ENCODE measurements around the gene POLR2B.

Gene POLR2B

DNA sequence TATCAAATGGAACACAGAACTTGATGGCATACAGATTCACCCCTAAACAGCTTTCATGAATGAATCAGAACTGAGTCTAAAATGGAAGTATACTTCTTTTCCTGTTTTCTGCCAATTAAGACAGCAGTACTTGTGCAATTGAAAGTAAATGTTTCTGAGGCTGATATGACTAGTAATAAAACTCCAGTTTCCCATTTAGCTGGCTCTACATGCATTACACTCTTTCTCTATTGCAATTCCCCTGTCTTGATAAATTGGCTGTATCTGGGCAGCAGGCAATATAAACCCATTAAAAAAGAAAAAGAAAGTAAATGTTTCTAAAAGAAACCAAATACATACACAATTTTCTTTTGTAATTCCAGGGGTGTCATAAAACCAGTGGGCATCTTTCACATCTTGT, 5.9 kb upstream of the POLR2B start:
- H3K4me3 ChIP-seq (ENCODE audit: low read depth, low read length), result no peak overlapping the region
- DNase-seq (ENCODE audit: low read depth), result no peak
- TF ChIP-seq, protein P1, sequence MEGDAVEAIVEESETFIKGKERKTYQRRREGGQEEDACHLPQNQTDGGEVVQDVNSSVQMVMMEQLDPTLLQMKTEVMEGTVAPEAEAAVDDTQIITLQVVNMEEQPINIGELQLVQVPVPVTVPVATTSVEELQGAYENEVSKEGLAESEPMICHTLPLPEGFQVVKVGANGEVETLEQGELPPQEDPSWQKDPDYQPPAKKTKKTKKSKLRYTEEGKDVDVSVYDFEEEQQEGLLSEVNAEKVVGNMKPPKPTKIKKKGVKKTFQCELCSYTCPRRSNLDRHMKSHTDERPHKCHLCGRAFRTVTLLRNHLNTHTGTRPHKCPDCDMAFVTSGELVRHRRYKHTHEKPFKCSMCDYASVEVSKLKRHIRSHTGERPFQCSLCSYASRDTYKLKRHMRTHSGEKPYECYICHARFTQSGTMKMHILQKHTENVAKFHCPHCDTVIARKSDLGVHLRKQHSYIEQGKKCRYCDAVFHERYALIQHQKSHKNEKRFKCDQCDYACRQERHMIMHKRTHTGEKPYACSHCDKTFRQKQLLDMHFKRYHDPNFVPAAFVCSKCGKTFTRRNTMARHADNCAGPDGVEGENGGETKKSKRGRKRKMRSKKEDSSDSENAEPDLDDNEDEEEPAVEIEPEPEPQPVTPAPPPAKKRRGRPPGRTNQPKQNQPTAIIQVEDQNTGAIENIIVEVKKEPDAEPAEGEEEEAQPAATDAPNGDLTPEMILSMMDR (IDR thresholded peaks at IDR 0.05; ENCODE audit: insufficient read depth, low read depth, low read length, missing control alignments), result no peak

DNA sequence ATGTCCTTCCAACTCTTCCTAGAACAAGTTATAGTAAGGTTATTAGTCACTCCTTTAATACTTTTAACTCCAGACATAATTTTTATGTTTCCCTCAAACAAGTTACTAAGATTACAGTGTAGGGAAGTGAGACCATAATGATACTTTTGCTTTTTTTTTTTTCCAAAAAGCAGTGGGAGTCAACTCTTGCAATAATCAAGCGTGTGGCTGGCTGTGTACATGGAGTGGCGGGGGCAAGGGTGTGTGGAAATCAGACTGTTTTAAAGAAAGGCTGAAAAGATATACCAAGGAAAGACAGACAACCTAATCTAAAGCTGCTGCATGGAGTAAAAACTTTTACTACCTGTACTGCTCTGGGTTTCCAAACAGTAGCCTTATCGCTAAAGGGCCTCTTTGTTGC, 5.4 kb upstream of the POLR2B start:
- no peak overlapping the region for H3K4me3 ChIP-seq (ENCODE audit: low read depth, low read length)
- TF ChIP-seq, protein P1 (IDR thresholded peaks at IDR 0.05; ENCODE audit: insufficient read depth, low read depth, low read length, missing control alignments), result no peak
- DNase-seq (ENCODE audit: low read depth), result no peak

DNA sequence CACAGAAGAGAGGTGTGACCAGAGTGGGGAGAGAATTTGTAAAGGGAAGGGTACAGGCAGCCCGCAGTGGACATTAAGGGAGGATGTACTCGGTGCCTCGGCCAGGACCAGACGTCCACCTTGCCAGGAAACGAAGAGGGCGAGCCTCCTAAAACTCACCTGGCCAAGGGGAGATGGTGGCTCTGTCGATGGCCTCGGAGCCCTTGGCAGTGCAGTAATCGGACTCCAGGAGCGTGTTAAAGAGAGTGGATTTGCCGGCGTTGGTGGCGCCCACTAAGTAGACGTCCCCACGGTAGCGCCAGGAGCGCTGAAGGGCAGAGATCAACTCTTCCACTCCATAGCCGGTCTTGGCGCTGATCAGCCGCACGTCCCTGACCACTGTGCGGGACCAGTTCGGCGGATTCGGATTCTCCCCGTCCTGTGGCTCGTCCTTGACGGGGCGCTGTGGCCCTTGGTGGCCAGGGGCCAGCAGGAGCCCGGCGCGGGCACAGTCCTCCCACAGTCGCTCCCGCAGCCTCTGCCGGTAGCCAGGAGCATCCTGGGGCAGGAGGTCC, 2.3 kb upstream of the POLR2B start:
- TF ChIP-seq, protein P1 (IDR thresholded peaks at IDR 0.05; ENCODE audit: insufficient read depth, low read depth, low read length, missing control alignments), result no peak
- H3K4me3 ChIP-seq (ENCODE audit: low read depth, low read length), result peak overlapping the region; percentile 95
- peak; percentile 17 for DNase-seq (ENCODE audit: low read depth)

DNA sequence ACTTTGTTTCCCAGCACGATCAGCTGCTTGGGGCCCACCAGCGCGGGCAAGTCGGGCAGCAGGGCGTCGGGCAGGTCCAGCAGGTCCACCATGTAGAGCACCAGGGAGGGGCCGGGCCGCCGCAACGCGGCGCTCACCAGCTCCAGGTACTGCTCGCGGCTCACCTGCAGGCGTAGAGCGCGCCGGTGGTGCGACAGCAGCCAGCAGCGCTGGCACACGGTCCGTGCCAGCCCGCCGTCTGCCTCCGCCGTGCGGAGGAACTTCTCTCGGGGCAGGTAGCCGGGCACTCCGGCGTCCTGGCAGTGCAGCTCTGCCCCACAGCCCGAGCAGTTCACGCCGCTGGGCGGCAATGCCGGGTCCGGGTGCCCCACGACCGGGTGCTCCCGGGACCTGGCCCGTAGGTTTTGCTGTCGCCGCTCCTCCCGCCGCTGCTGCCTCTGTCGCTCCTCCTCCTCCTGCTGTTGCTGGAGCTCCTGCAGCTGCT, 1.8 kb upstream of the POLR2B start:
- peak; percentile 57 for DNase-seq (ENCODE audit: low read depth)
- peak overlapping the region; percentile 95 for H3K4me3 ChIP-seq (ENCODE audit: low read depth, low read length)
- TF ChIP-seq, protein P1 (IDR thresholded peaks at IDR 0.05; ENCODE audit: insufficient read depth, low read depth, low read length, missing control alignments), result no peak

DNA sequence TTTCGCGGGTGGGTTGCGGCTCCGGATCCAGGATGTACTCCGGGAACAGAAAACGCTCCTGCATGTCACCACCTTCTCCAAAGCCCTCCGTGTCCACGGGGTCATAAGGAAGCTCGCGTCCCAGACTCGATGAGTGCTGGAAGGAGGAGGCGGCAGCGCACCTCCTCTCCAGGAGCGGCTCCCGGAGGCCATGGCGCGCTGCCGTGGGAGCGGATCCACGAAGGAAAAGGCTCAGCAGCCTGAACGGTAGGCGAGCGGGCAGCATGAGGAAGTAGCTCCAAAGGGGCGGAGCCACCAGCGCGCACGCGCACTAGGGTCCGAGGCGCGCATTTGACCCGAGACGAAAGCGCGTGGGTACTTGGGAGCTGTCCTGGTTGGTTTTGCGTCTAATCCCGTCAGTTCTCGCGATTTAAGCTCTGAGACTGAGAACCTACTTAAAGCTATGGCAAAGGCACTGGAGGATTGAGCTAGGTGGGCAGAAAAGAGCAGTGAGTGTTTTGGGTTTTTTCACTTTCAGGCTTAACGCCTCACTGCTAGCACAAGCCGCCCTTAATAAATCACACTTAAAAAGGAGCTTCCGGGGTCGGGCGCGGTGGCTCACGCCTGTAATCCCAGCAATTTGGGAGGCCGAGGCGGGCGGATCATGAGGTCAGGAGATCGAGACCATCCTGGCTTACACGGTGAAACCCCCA, 1.2 kb upstream of the POLR2B start, which contains the start of gene NOA1:
Gene NOA1 (minus strand): TSS at position 286 of the 692 bp plus-strand sequence. CDS start 21 bp downstream, at position 265.
- peak within 1 kb of the TSS; percentile 95 for H3K4me3 ChIP-seq (ENCODE audit: low read depth, low read length)
- TF ChIP-seq, protein P1 (IDR thresholded peaks at IDR 0.05; ENCODE audit: insufficient read depth, low read depth, low read length, missing control alignments), result no peak
- peak; percentile 99 for DNase-seq (ENCODE audit: low read depth)

DNA sequence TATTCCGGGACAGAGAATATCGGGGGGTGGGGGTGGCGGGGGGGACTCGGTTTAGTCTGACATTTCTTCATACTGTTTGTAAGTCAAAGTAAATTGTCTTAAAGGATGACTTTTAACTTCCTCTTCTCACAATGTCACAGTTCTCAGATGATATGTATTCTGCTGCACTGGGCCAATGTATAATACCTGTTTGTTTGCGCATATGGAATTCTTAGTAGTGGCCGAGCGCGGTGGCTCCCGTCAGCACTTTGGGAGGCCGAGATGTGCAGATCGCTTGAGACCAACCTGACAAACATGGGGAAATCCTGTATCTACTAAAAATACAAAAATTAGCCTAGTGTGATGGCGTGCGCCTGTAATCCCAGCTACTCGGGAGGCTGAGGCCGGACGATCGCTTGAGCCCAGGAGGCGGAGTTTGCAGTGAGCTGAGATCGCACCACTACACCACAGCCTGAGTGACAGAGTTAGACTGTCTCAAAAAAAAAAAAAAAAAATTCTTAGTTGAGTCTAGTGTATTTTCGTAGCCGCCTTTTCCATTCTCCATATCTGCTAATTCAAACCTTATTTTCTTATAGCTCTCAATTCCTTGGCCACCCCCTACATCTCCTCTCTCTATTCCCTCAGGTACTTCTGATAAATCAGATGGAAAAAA, 851 bp downstream of the POLR2B start:
- H3K4me3 ChIP-seq (ENCODE audit: low read depth, low read length), result peak overlapping the region; percentile 95
- DNase-seq (ENCODE audit: low read depth), result peak; percentile 76
- TF ChIP-seq, protein P1 (IDR thresholded peaks at IDR 0.05; ENCODE audit: insufficient read depth, low read depth, low read length, missing control alignments), result no peak

All from GM12865 (cell line).